Testis (tissue), 3 donors: ENCODE measurements around the gene RFC2. TPM values are rescaled to one million over a fixed set of nuclear protein-coding genes. Genes with fewer than 3 reads are reported as not detected.
A peak's percentile ranks its signal among the peaks of the same experiment; 100 is the strongest.
"Not testable (repeated sequence)": the region's sequence is repeated elsewhere in the genome, so short reads cannot be mapped to it uniquely, and the experiment has no call there.

Source experiments
- DNase-seq: peaks from one replicate; pipeline ENCODE4 v3.0.0-alpha.2; 2019
- H3K27ac ChIP-seq, 2 donors: fragments of 200-600 bp; sonication (generic); one replicate each; pipeline ENCODE4 v1.5.1; 2019
- H3K27me3 ChIP-seq: fragments of 200-600 bp; sonication (generic); one replicate; pipeline ENCODE4 v1.5.1; 2019
- H3K36me3 ChIP-seq: fragments of 200-600 bp; sonication (generic); one replicate; pipeline ENCODE4 v1.5.1; 2017; ENCODE audit warnings: low read depth; ENCODE audit errors: missing control alignments
- H3K4me1 ChIP-seq: fragments of 200-600 bp; sonication (generic); one replicate; pipeline ENCODE4 v1.5.1; 2019
- H3K4me3 ChIP-seq, 2 donors: fragments of 200-600 bp; sonication (generic); one replicate each; pipeline ENCODE4 v1.5.1; 2017 to 2019
- H3K9me3 ChIP-seq: fragments of 200-600 bp; sonication (generic); one replicate; pipeline ENCODE4 v1.5.1; 2017
- CTCF ChIP-seq, 3 experiments: fragments of 450-650 bp in 2 of 3; fragments of 200-600 bp in 1 of 3; sonication (generic) in 1 of 3; IDR thresholded peaks; one replicate each; pipeline ENCODE4 v1.5.1; 2016 to 2019; ENCODE audit warnings: antibody characterized with exemption in 3 of 3, mild to moderate bottlenecking in 2 of 3, moderate library complexity in 1 of 3
- POLR2A ChIP-seq: fragments of 450-650 bp; IDR thresholded peaks from one replicate; pipeline ENCODE4 v1.6.1; 2017; ENCODE audit warnings: antibody characterized with exemption, mild to moderate bottlenecking, moderate library complexity
- WGBS, 2 donors: methylation state at CpG; one replicate each; pipeline ENCODE4 v1.1.5; 2018; 5-methylcytosine and 5-hydroxymethylcytosine counted together
- intact Hi-C: fragments of 100-400 bp; cut with DNase I; formaldehyde crosslinking; loops from one replicate; pipeline ENCODE4 v1.15.1; 2023; ENCODE audit warnings: low total_unique reads
- polyA plus RNA-seq: library from polyadenylated mRNA; stranded (reverse); fragments of 350-450 nt; fragmentation: Illumina TruSeq; extraction: RNeasy Lipid Tissue Mini Kit (QIAGEN cat#74804); gene quantifications from one replicate; pipeline ENCODE4 v1.2.3, GENCODE V29; 2014; ENCODE audit warnings: low read depth, low replicate concordance; ENCODE audit not compliant: insufficient read depth
- total RNA-seq, 2 donors: library from RNA; depleted of rRNA; stranded (reverse); fragments of >200 nt; gene quantifications; one replicate each; pipeline ENCODE4 v1.2.3, GENCODE V29; 2016

The RFC2 gene
- total and polyA plus RNA-seq, 3 donors from 2014 or later: 10.8 to 29.2 (median 15.2) TPM

- Histone ChIP-seq H3K36me3 (no peaks in the 10 kb centered on the region), H3K27ac (no peak overlapping the region), H3K27me3 (no peaks in the 10 kb centered on the region), H3K9me3 (no peaks in the 10 kb centered on the region), H3K4me1 (no peaks in the 10 kb centered on the region), H3K4me3 (no peak overlapping the region)
- DNase-seq: no peak
- 80 to 86% methylated on average over 1 of the region's 1 CpG for WGBS, 2 donors
- intact Hi-C loops: loop anchor here (10.0 kb wide), 1 partner anchor 339 kb away; the partner anchor contains the start of gene TMEM270
- TF ChIP-seq CTCF (IDR thresholded peaks at IDR 0.05) (no peak), POLR2A (no peak)
Measured at GRCh38 chr7:74203956-74204618, 50.1 kb downstream of the RFC2 start.

- no peaks in the 10 kb centered on the region for H3K36me3 ChIP-seq
- DNase-seq: peak; percentile 53
- intact Hi-C loops: loop anchor here (10.0 kb wide), 1 partner anchor 338 kb away; the partner anchor contains the start of gene TMEM270
- H3K4me1 ChIP-seq: no peaks in the 10 kb centered on the region
- TF ChIP-seq POLR2A (no peak), CTCF (IDR thresholded peaks at IDR 0.05) (peak; percentile 19 to 70 (median 58))
- no peaks in the 10 kb centered on the region for H3K9me3 ChIP-seq
- H3K27me3 ChIP-seq: no peaks in the 10 kb centered on the region
- 52 to 55% methylated on average over 12 of the region's 12 CpGs for WGBS, 2 donors
- no peak overlapping the region for H3K27ac ChIP-seq
- no peak overlapping the region for H3K4me3 ChIP-seq
Measured at GRCh38 chr7:74202841-74203556, 51.2 kb downstream of the RFC2 start.

- intact Hi-C loops: loop anchor here (10.0 kb wide), 1 partner anchor 335 kb away; the partner anchor contains the start of gene TMEM270
- 78 to 82% methylated on average over 16 to 19 of the region's 19 CpGs for WGBS, 2 donors
- H3K4me1 ChIP-seq: no peaks in the 10 kb centered on the region
- H3K9me3 ChIP-seq: no peaks in the 10 kb centered on the region
- no peak for DNase-seq
- TF ChIP-seq POLR2A (no peak), CTCF (IDR thresholded peaks at IDR 0.05) (no peak)
- H3K27ac ChIP-seq: no peak overlapping the region
- H3K27me3 ChIP-seq: no peaks in the 10 kb centered on the region
- H3K36me3 ChIP-seq: no peaks in the 10 kb centered on the region
- H3K4me3 ChIP-seq: no peak overlapping the region
Measured at GRCh38 chr7:74199551-74200355, 54.4 kb downstream of the RFC2 start.

- no peaks in the 10 kb centered on the region for H3K9me3 ChIP-seq
- H3K27ac ChIP-seq: no peak overlapping the region
- H3K4me3 ChIP-seq: no peak overlapping the region
- DNase-seq: no peak
- no peaks in the 10 kb centered on the region for H3K27me3 ChIP-seq
- intact Hi-C loops: no loop called here
- no peaks in the 10 kb centered on the region for H3K36me3 ChIP-seq
- WGBS, 2 donors: 97% methylated on average over 9 of the region's 9 CpGs
- H3K4me1 ChIP-seq: no peaks in the 10 kb centered on the region
- no peak for TF ChIP-seq CTCF (IDR thresholded peaks at IDR 0.05)
- TF ChIP-seq POLR2A: no peak
Measured at GRCh38 chr7:74197449-74198124, 56.6 kb downstream of the RFC2 start.

- DNase-seq, H3K36me3 ChIP-seq, H3K9me3 ChIP-seq, H3K4me1 ChIP-seq, H3K27ac ChIP-seq, intact Hi-C loops, H3K27me3 ChIP-seq, H3K4me3 ChIP-seq: not testable (repeated sequence)
- WGBS, 2 donors: 69 to 70% methylated on average over 10 to 16 of the region's 19 CpGs
Measured at GRCh38 chr7:74195968-74196654, 58.1 kb downstream of the RFC2 start.

GRCh38 chr7:74195139-74195860 lies 58.9 kb downstream of the RFC2 start:
- intact Hi-C loops, H3K9me3 ChIP-seq, H3K4me1 ChIP-seq, H3K4me3 ChIP-seq, H3K36me3 ChIP-seq, H3K27ac ChIP-seq, H3K27me3 ChIP-seq: not testable (repeated sequence)
- peak; percentile 36 for DNase-seq
- WGBS, 2 donors: 63 to 73% methylated on average over 14 to 21 of the region's 23 CpGs
